OCI-M1 (cell line): ENCODE data around the gene KIF6.

Source experiments
- DNase-seq: peaks from one replicate; lab custom pipeline; 2025; lab: John Stamatoyannopoulos, UW

The KIF6 gene

GRCh38 chr6:39417440-39417839 is 307.8 kb downstream of the KIF6 start:
- DNase-seq: no peak

DNA sequence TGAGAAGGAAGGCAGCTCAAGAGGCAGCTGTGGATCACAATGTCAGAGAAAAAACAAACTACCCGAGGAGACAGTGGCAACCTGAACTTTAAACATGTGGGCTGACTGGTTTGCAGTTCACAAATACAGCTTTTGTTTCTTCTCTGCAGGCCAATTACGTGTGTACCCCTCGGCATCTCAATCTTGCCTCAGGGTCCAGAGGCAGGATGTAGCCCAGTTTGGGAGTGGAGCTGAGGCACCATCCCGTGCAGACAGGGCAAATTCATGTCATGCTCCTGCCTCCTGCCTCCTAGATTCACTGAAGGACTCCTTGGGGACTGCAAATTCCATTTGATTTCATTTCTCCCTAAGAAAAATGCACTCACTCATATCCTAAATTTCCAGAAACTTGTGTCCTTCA is 308.5 kb downstream of the KIF6 start:
- DNase-seq: no peak

GRCh38 chr6:39416026-39416425 is 309.2 kb downstream of the KIF6 start:
- no peak for DNase-seq

- DNase-seq: no peak
Observed at GRCh38 chr6:39415482-39415881, 309.7 kb downstream of the KIF6 start.

GRCh38 chr6:39411465-39411864 is 313.7 kb downstream of the KIF6 start:
- DNase-seq: no peak

- no peak for DNase-seq
Observed at GRCh38 chr6:39411001-39411400, 314.2 kb downstream of the KIF6 start.

GRCh38 chr6:39409889-39410288 is 315.3 kb downstream of the KIF6 start:
- no peak for DNase-seq

GRCh38 chr6:39407446-39407993 is 317.7 kb downstream of the KIF6 start:
- DNase-seq: no peak

DNA sequence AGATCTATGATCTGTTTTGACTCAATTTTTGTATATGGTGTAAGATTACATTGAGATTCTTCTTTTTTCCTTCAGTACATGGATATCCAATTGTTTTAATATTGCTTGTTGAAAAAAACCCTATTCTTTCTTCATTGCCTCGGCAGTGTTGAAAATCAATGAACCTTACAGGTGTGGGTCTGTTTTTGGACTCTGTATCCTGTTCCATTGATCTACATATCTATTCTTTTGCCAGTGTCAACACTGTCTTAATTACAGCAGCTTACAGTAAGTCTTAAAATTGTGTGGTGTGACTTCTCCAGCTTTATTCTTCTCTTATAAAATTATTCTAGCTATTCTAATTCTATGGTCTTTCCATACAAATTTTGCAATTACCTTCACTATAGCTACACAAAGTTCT is 320.9 kb downstream of the KIF6 start:
- no peak for DNase-seq

GRCh38 chr6:39403304-39403703 is 321.9 kb downstream of the KIF6 start:
- DNase-seq: no peak

DNA sequence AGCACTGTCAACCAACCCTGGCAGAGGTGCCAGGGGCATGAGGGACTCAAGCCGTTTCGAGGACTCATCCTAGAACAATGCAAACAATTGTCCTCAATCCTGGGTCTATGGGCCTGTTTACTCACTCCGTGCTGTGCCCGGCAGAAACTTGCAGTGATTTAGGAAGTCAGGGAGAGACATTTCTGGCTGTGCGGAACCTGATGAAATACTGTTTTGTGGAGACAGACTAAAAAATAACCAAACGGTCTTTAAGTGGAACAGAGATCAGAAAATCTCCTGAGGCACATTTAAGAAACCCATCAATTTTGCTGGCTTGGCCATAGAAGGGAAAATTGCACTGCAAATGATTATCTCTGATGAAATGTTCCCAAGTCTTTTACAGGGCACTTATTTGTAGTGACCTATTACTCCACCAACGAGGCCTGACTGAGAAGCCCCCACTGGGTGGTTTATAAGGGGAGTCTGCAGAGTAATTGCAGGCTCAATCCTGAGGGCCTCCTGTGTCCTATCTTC is 322.9 kb downstream of the KIF6 start:
- DNase-seq: no peak

DNA sequence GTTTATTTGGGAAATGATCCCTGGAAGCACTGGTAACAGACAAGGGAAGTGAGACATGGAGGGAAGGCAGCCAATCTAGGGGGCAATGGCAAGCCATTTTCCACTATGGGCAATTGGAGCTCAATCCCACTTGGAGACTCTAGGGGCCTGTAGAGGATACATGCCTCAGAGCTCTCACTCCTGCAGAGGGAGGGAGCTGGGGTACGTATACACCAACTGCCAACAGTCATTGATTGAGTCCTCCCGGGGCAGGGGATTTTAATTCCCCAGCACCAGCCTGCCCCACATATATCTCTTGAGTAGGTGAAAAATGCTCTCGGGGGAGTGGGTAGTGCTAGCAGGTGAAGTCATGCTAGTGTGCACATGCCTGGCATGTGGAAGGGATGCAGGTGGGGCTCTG is 323.8 kb downstream of the KIF6 start:
- no peak for DNase-seq

GRCh38 chr6:39400026-39400425 is 325.2 kb downstream of the KIF6 start:
- no peak for DNase-seq

- no peak for DNase-seq
Observed at GRCh38 chr6:39396854-39397253, 328.4 kb downstream of the KIF6 start.

GRCh38 chr6:39393075-39393474 is 332.1 kb downstream of the KIF6 start:
- no peak for DNase-seq

GRCh38 chr6:39391182-39391581 is 334.0 kb downstream of the KIF6 start:
- no peak for DNase-seq

DNA sequence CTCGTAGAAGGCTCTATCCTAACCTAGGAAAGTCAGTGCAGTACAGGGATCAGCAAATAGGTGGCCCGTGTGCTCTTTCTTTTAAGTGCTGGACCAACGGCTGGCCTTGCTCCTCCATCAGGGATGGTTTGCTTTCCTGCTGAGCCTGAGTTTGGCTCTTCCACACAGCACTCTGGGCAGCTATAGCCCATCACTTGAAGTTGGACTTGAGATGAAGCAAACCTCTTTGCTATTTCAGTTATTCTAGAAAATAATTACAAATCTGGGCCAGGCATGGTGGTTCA is 335.8 kb downstream of the KIF6 start:
- DNase-seq: no peak

DNA sequence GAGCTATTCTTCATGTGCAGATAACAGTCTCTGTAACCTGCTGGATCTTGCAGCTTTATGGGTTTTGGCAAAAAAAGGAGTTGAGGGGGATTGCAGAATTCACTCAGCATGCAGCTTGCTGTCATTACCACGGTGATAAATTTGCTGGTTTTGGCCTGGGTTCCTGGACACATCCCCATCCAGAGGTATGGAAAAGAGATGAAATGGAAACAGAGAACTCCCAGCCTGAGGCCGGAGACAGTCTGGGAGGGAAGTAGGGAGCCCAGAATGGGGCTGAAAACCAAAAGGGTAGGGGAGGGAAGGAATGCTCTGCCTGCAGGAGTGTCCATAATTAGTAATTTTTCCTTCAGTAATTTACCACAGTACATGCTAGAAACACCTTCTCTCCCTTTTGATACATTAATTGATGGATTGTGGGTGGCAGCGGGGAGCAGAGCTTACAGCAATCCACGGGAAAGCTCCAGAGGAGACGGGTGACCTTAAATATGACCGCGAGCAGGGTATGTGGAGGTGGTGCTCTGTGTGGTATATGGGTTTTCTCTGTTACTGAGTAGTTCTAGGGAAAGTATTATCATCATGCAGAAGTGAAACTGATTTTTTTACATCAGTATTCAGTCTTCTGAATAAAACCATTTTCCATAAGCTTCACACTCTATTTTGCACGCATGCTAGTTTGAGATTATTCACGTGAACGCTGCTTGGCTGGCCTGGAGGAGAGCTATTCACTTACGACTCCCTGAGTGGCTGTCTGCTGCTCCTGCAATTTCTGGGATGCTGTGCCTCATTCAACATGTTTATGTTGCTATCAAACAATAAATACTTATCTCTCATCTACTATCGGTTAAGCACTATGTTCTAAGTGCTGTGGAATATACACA is 336.4 kb downstream of the KIF6 start:
- DNase-seq: no peak

DNA sequence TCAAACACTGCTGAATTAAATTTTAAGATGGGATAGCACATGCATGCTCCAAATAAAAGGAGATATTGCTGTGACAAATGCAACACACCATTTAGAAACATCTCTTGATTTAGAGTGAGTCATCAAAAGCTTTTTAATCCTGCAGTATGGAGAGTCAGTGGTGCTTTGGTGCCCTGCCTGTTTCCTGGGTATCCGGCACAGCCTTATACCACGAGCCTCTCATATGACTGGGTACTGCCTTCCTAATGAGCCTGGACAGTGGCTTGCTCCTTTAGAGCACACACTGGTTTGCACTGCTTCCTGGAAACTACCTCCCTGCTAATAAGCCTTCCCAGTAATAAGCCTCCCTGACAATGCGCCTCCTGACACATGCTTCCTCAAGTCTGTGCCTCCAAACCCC is 337.4 kb downstream of the KIF6 start:
- DNase-seq: no peak

DNA sequence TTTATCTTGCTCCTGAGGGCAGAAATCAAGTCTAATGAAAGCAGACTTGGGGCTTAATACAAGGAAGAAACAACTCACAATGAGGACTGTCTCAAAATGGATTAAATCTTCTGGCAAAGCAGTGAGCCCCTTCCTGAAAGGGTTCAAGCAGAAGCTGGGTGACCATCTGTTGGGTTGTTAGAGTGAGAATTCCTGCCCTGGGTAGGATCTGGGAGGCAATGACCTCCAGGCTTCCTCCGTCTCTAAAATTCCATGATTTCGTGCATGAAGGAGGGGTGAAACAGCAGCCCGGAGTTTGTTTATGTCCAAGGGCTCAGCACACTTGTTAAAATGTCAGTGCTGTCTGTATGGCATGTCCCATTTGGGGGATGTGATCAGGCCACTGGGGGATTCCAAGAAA is 338.7 kb downstream of the KIF6 start:
- DNase-seq: no peak

GRCh38 chr6:39381550-39382140 is 343.6 kb downstream of the KIF6 start:
- no peak for DNase-seq

DNA sequence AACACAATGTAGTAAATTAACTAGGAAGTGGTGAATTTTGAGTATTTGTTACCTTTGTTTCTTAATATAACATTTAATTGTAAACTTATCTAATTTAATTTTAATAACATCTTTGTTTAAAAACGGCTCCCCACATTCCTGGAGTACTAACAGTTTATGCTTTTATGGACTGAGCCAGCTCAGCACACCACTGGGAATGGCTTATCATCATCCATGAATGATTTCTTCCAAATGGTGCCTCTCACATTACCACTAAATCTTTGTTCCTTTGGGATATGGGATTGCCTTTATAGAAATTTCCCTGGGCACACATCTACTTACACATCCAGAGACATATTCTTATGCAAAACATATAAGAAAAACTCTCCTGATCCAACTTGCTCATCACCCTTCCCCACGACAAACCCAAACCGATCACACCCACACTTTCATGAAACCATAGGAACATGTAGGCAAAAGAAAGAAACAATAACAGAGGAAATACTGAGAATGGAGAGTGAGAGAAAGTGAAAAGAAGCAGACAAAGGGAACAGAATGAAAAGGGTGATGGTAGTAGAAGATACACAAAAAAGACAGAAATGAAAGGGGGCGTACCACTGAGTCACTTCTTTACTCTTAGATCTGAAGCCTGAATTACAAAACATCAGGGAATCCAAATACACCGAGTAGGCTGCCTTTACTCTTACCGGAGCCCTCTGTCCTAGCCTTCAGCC is 344.2 kb downstream of the KIF6 start:
- no peak for DNase-seq

- no peak for DNase-seq
Observed at GRCh38 chr6:39378960-39379425, 346.2 kb downstream of the KIF6 start.
